Stomach (tissue), 4 donors: ENCODE results near the gene CRYBA4.

Experiments
- POLR2A ChIP-seq, 4 donors: fragments of 450-650 bp; IDR thresholded peaks; one replicate each; pipeline ENCODE4 v1.6.1; 2016; ENCODE audit warnings: antibody characterized with exemption in 4 of 4, control low read depth in 2 of 4, mild to moderate bottlenecking in 1 of 4, moderate library complexity in 1 of 4
- TF ChIP-seq, protein P1 (sequence below), 7 experiments: fragments of 450-650 bp in 4 of 7; fragments of 200-600 bp in 3 of 7; sonication (generic) in 3 of 7; IDR thresholded peaks; one replicate each; pipeline ENCODE4 v1.5.1; 2016 to 2019; ENCODE audit warnings: antibody characterized with exemption in 7 of 7, control low read depth in 2 of 7, mild to moderate bottlenecking in 1 of 7

GRCh38 chr22:26667140-26667539 lies 45.4 kb downstream of the CRYBA4 start:
- TF ChIP-seq POLR2A (IDR thresholded peaks at IDR 0.05), result no peak
- TF ChIP-seq, protein P1, sequence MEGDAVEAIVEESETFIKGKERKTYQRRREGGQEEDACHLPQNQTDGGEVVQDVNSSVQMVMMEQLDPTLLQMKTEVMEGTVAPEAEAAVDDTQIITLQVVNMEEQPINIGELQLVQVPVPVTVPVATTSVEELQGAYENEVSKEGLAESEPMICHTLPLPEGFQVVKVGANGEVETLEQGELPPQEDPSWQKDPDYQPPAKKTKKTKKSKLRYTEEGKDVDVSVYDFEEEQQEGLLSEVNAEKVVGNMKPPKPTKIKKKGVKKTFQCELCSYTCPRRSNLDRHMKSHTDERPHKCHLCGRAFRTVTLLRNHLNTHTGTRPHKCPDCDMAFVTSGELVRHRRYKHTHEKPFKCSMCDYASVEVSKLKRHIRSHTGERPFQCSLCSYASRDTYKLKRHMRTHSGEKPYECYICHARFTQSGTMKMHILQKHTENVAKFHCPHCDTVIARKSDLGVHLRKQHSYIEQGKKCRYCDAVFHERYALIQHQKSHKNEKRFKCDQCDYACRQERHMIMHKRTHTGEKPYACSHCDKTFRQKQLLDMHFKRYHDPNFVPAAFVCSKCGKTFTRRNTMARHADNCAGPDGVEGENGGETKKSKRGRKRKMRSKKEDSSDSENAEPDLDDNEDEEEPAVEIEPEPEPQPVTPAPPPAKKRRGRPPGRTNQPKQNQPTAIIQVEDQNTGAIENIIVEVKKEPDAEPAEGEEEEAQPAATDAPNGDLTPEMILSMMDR (IDR thresholded peaks at IDR 0.05), result no peak
